Hepatocyte (in vitro differentiated cells): Measurements from ENCODE around the gene ANKRD66.

Experiments
- EZH2 ChIP-seq: fragments of 200-600 bp; sonication (generic); IDR thresholded peaks from 2 replicates; pipeline ENCODE4 v1.6.1; 2016; ENCODE audit warnings: antibody characterized with exemption, mild to moderate bottlenecking, borderline replicate concordance
- EZH2phosphoT487 ChIP-seq: fragments of 200-600 bp; sonication (generic); IDR thresholded peaks from one replicate; pipeline ENCODE4 v1.6.1; 2018; ENCODE audit warnings: antibody characterized with exemption, mild to moderate bottlenecking, low read depth, moderate library complexity; ENCODE audit not compliant: unreplicated experiment, severe bottlenecking
- TF ChIP-seq, protein P1 (sequence below): fragments of 200-600 bp; sonication (generic); IDR thresholded peaks from 2 replicates; pipeline ENCODE4 v1.5.1; 2016; ENCODE audit warnings: antibody characterized with exemption, mild to moderate bottlenecking; ENCODE audit not compliant: poor library complexity

DNA sequence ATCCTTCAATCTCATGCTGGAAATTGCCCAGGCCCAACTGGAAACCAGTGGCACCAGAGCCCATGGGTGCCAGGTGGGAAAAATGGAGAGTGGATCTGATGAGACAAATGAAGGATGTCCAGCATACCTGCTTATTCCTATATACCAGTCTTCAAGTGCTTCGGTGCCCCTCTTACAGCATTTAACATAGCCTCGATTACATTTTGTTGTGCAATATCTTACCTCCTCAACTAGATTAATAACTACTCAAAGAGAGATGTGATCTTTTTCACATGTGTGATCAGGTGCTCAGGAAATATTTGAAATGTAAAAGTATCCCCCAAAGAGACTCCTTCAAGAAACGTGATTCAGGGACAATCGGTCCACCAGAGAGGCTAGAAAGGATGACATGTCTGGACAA is 4.8 kb upstream of the ANKRD66 start:
- TF ChIP-seq, protein P1, sequence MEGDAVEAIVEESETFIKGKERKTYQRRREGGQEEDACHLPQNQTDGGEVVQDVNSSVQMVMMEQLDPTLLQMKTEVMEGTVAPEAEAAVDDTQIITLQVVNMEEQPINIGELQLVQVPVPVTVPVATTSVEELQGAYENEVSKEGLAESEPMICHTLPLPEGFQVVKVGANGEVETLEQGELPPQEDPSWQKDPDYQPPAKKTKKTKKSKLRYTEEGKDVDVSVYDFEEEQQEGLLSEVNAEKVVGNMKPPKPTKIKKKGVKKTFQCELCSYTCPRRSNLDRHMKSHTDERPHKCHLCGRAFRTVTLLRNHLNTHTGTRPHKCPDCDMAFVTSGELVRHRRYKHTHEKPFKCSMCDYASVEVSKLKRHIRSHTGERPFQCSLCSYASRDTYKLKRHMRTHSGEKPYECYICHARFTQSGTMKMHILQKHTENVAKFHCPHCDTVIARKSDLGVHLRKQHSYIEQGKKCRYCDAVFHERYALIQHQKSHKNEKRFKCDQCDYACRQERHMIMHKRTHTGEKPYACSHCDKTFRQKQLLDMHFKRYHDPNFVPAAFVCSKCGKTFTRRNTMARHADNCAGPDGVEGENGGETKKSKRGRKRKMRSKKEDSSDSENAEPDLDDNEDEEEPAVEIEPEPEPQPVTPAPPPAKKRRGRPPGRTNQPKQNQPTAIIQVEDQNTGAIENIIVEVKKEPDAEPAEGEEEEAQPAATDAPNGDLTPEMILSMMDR: no peak
- TF ChIP-seq EZH2phosphoT487: no peak
- TF ChIP-seq EZH2: no peak
